ENCODE results near the gene SIL1. TPM values are rescaled to one million over a fixed set of nuclear protein-coding genes. Genes with fewer than 3 reads are reported as not detected.
A peak's percentile ranks its signal among the peaks of the same experiment; 100 is the strongest.

Gene SIL1
- total and polyA plus RNA-seq, 2 of the 8 experiments (the other 6 are each of a cell fraction or from before 2014, with no cell fraction given), result 8.3 to 12.8 TPM

- Histone ChIP-seq H2BK20ac (ENCODE audit: low read length) (no peak overlapping the region), H3K56ac (replicated peaks; ENCODE audit: insufficient read length, low read depth, low read length) (no peak overlapping the region), H3K9ac (replicated peaks in 1 of 4; ENCODE audit: extremely low read depth in 1 of 4, low read depth in 3 of 4, low read length in 3 of 4) (no peak overlapping the region), H4K8ac (ENCODE audit: extremely low read depth, insufficient read depth, low read length) (no peak overlapping the region), H3K36me3 (ENCODE audit: control insufficient read depth in 2 of 4, insufficient read depth in 4 of 4, low read length in 3 of 4) (no peaks in the 10 kb centered on the region), H3K79me2 (ENCODE audit: control insufficient read depth in 1 of 2, insufficient read depth in 2 of 2, low read length in 2 of 2) (no peaks in the 10 kb centered on the region), H4K91ac (replicated peaks; ENCODE audit: insufficient read length, low read length) (peak overlapping the region; percentile 5), H2BK15ac (ENCODE audit: low read length) (no peak overlapping the region), H3K4me1 (replicated peaks in 1 of 4; ENCODE audit: control insufficient read depth in 3 of 4, insufficient read depth in 4 of 4, low read length in 3 of 4) (peaks cover 0 to 15% (median 10%) of the 10 kb centered on the region in 4 experiments), H2AK5ac (ENCODE audit: low read depth, low read length) (no peak overlapping the region), H4K5ac (ENCODE audit: insufficient read length, low read depth, low read length) (no peak overlapping the region), H3K14ac (ENCODE audit: insufficient read length) (no peak overlapping the region), H3K23ac (ENCODE audit: insufficient read length) (no peak overlapping the region), H3K27me3 (replicated peaks in 1 of 4; ENCODE audit: control insufficient read depth in 3 of 4, extremely low read depth in 1 of 4, insufficient read depth in 3 of 4, low read length in 3 of 4) (no peaks in the 10 kb centered on the region), H2AFZ (ENCODE audit: low read length) (no peak overlapping the region), H4K20me1 (replicated peaks in 1 of 2; ENCODE audit: control insufficient read depth in 1 of 2, insufficient read depth in 2 of 2, low read length in 2 of 2) (no peaks in the 10 kb centered on the region), H3K9me3 (ENCODE audit: insufficient read depth in 2 of 2, low read depth in 1 of 2, low read length in 1 of 2) (no peaks in the 10 kb centered on the region), H3K18ac (ENCODE audit: extremely low read depth, low read length) (0 out of 2 replicates have a peak overlapping the region, but pooled peaks have one; percentile 2), H2BK120ac (replicated peaks; ENCODE audit: low read depth, low read length) (no peak overlapping the region), H3K4me3 (ENCODE audit: extremely low read depth in 1 of 4, insufficient read depth in 2 of 4, low read depth in 3 of 4, low read length in 4 of 4) (no peak overlapping the region), H2BK12ac (ENCODE audit: low read depth, low read length) (no peak overlapping the region; the same call in 1 of the 2 replicates), H3K79me1 (ENCODE audit: low read depth, low read length) (no peaks in the 10 kb centered on the region), H3K4ac (replicated peaks; ENCODE audit: insufficient read length, low read depth, low read length) (no peak overlapping the region), H2BK5ac (ENCODE audit: low read depth, low read length) (no peak overlapping the region), H3K27ac (ENCODE audit: low read depth, low read length) (no peak overlapping the region), H3K4me2 (ENCODE audit: insufficient read depth in 1 of 2, low read depth in 2 of 2, low read length in 2 of 2) (peak overlapping the region in 1 of 2 experiments; percentile 13; a peak in 2 of 4 replicates), H3K23me2 (ENCODE audit: low read depth, low read length) (no peaks in the 10 kb centered on the region)
- CTCF ChIA-PET (ENCODE audit: partially characterized antibody), result interaction anchor here (0.7 to 4.8 kb wide), 10 partner anchors 8 to 318 kb away, joined by 3 to 39 read pairs (median 4); no protein-coding TSS in a partner anchor
- 60% methylated on average over 4 of the region's 4 CpGs; no CpG with 5 or more reads in 1 of the 2 experiments for WGBS, 2 experiments (ENCODE audit: extremely low coverage in 1 of 2, insufficient coverage in 1 of 2, insufficient read length in 1 of 2, insufficient replicate concordance in 2 of 2, low coverage in 1 of 2, low lambda C conversion rate in 2 of 2, missing lambda C conversion rate in 1 of 2)
- TF ChIP-seq GABPA (IDR thresholded peaks at IDR 0.05; ENCODE audit: borderline replicate concordance, insufficient read depth, low read length) (no peak), RBBP5 (IDR thresholded peaks at IDR 0.05; ENCODE audit: borderline replicate concordance, low read depth, low read length) (no peak), CEBPB (IDR thresholded peaks at IDR 0.05; ENCODE audit: low read depth, low read length) (no peak), SIRT6 (IDR thresholded peaks at IDR 0.05; ENCODE audit: low read length) (no peak), BCL11A (IDR thresholded peaks at IDR 0.05; ENCODE audit: low read depth in 2 of 2, low read length in 2 of 2) (peak in 1 of 2 experiments; percentile 47), CTCF (IDR thresholded peaks at IDR 0.05; ENCODE audit: control extremely low read depth in 1 of 3, insufficient read depth in 1 of 3, low read depth in 1 of 3, low read length in 3 of 3) (no peak), TCF12 (IDR thresholded peaks at IDR 0.05; ENCODE audit: low read depth, low read length) (no peak)
- POLR2A ChIA-PET (ENCODE audit: partially characterized antibody), result interaction anchor here (0.6 to 1.2 kb wide), 4 partner anchors 9 to 311 kb away, joined by 4 to 5 read pairs (median 4); no protein-coding TSS in a partner anchor
- FAIRE-seq, result peak; percentile 62
- no peak for DNase-seq (ENCODE audit: low read depth in 1 of 2, low spot score in 2 of 2)
These were observed 235.4 kb downstream of the SIL1 start for GRCh38 chr5:138962614-138963370.
